HG03354 (cell line): ENCODE results near the gene FZD2.

ENCODE experiments used
- ATAC-seq: cut with Tn5 transposase; IDR thresholded peaks from one replicate; pipeline ENCODE4 v1.9.1; 2021; ENCODE audit warnings: mild to moderate bottlenecking; ENCODE audit not compliant: unreplicated experiment, poor library complexity, severe bottlenecking

FZD2 gene

DNA sequence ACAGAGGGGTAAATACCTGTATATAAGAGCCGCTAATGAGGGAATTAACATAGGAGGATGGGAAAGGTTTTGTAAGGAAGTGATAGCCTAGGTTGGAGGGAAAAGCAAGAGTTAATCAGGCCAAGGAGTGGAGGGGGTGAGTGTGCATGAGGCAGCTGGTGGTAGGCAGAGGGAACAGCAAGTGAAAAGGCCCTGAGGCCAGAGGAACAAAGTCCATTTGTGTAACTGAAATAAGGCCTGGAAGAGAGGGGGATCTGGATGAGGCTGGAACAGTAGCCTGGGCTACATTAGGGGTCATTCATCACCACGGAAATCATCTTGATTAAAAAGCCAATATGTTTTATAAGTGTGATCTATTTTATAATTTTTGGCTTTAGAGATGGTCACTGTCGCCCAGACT, 45.7 kb downstream of the FZD2 start:
- ATAC-seq = no peak

DNA sequence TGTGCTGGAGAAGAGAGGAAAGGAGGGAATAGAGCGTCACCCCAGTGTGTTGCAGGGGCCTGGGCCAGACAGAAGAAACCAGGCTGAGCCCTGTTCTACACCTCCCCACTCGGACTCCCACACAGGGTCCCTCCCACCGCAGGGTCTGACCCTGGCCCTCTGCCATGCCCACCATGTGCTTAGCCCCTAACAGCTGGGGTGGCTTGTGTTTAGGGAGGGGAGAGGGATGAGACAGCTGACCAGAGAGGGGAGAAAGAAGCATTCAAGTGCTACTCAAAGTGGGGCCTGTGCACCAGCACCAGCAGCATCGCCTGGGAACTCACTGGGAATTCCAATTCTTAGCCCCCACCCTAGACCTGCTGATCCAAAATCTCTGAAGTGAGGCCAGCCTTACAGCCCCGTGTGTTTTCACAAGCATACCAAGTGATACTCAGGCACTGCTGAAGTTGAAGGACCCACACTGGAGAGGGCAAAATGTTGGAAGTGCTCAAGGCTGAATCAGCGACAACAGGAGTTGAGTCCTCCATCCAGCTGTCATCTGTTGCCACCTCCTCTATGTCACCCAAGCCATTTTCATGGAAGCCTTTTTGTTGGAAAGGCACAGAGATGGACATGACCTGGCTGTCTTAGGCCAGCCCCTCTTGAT, 47.0 kb downstream of the FZD2 start:
- no peak for ATAC-seq

DNA sequence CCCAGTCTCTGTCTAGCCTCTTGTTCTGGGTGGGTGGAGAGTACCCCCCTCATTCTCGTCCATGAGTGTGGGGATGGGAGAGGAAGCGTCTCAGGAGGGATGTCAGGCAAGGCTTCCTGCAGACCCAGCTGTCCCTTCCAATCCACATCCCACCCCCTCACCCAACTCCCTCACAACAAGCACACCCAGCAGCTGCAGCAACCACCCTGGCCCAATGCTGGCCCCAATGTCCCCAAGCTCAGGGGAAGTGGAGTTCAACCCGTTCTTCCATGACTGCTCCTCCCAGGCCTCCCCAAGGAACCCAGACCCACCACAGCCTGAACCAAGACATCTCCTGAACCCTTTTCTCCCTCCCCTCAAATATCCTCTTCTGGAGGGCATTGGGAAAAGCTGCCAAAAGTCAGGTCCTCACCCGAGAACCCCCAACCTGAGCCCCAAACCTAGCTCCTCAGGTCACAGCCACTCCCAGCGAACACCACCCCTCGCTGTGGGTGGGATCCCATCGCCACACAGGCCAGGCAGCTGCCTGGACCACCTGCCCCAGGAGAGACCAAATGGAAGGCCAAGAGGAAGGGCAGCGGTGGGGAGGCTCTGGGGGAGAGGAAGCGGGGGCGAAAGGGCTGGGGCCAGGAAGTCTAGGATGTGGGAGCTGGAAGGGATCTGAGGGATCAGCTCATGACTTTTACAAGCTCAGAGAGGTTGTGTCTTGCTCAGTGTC, 47.6 kb downstream of the FZD2 start:
- ATAC-seq = no peak

DNA sequence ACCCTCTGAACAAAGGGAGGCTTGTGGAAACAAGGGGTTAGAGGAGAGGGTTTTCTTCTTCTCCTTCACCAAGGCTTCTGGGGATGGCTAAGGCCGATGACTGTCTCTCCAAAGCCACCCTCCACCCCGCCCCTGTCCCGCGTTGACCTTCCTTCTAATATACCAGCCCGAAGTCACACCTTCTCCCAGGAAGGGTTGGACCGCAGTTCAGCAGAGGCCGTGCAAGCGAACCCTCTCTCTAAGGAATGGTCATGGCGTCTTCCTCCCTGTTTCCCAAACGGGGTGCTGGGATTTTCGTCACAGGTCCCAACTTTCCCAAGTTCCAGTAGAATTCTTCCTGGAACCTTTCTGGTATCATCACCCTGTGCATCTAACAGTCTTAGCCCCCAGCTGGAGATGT, 49.4 kb downstream of the FZD2 start:
- ATAC-seq = no peak

DNA sequence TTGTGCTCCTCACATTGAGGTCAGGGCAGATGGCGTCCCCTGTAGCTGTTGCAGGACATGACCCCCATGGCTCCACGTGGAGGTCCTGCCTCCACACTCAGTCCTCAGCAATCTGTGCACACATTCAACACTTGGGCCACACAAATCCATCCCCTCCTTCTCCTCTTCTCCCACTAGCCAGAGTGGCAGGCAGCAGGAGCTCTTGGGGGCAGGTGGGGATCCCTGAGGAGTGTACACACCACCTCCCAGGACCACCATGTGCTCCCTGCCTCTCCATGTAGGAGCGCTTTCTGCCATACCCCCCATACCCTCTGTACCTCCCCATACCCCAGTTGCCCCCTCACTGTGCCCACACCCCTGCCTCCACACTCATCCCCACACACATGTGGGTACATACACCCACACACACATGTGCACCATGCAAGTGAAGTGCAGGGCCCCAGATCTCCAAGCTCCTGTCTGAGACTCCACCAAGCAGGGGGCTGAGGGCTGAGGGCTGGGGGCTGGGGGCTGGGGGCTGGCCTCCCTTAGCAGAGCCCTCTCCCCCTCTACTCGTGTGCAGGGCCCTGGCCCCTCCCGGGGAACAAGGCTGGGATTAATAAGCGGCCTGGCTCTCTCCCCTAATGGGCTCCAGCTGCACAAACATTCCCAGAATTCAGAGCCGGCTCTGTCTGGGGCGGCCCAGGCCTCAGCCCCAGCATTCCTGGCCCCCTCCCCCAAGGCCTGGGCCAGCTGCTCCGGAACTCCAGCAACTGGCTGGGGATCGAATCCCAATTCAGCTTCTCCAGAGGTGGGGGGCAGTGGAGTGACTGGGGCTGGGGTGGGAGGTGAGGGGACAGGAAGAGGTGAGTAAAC, 50.8 kb downstream of the FZD2 start:
- ATAC-seq = no peak

DNA sequence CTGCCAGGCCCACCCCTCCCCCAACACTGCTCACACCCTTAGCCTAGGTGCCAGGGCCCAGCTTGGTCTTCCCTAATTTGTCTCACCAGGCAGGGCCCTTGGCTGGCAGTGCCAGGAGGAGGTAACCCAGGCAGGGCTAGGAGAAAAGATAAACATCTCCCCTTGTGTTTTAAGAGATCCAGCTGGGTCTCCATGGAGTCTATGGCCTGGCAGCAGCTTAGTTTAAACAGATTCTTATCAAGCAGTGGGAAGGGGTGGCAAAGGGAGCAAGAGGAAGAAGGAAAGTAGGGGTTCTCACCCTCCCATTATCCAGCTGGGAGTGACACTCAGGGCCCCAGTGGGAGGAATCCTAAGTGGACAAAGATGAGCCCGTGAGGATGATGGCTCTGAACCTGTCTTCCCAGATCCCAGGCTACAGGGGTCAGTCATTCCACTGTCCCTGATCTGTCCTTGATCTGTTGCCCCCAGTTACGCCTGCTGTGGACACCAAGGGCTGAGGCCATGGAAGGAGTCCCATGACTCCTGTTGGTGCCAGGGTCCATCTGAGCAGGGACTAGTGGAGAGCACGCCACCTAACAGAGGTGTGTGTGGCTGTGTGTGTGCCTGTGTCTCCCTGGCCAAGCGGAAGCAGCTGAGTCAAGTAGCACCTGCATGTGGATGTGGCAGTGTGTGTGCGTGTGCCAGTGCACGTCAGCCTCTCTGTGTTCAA, 51.6 kb downstream of the FZD2 start:
- ATAC-seq = no peak

DNA sequence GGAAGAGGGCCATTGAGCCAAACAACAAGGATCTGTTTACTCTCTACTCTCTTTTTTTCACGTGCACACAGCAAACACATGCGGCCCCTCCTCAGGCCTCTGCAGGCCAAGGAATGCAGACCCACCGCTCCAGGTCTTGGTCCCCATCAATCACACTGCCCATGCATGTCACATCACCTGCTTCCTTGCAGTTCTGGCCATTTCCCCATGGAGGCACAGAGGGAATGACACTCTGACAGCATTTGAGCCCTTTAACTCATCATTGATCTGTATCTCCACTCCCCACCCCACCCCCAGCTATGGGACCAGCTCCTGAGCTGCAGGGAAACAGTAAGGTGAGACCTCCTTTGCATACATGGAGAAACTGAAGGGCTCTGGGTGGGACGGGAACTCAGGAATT, 53.0 kb downstream of the FZD2 start:
- no peak for ATAC-seq
